T-helper 1 cell treated with Interleukin-12 subunit alpha and Interleukin-12 subunit beta and Interleukin-4 antibody, amounts not matched to agents 30 μg/mL and 1 μg/mL, for 36 hours (primary cell): ENCODE data around the gene CALY.
A peak's percentile ranks its signal among the peaks of the same experiment; 100 is the strongest.

ENCODE experiments used
- H3K27ac Mint-ChIP-seq: one replicate; pipeline ENCODE4 v1.8.0; 2021; ENCODE audit warnings: mild to moderate bottlenecking, mixed read lengths
- H3K27me3 Mint-ChIP-seq: one replicate; pipeline ENCODE4 v1.8.0; 2021; ENCODE audit warnings: low read depth, mixed read lengths
- H3K36me3 Mint-ChIP-seq: one replicate; pipeline ENCODE4 v1.8.0; 2021; ENCODE audit warnings: low read depth, mixed read lengths
- H3K4me1 Mint-ChIP-seq: one replicate; pipeline ENCODE4 v1.8.0; 2021; ENCODE audit warnings: low read depth, mixed read lengths
- H3K4me3 Mint-ChIP-seq: one replicate; pipeline ENCODE4 v1.8.0; 2021; ENCODE audit warnings: mild to moderate bottlenecking, moderate library complexity, mixed read lengths
- H3K9me3 Mint-ChIP-seq: one replicate; pipeline ENCODE4 v1.8.0; 2021; ENCODE audit warnings: mixed read lengths

Gene CALY

DNA sequence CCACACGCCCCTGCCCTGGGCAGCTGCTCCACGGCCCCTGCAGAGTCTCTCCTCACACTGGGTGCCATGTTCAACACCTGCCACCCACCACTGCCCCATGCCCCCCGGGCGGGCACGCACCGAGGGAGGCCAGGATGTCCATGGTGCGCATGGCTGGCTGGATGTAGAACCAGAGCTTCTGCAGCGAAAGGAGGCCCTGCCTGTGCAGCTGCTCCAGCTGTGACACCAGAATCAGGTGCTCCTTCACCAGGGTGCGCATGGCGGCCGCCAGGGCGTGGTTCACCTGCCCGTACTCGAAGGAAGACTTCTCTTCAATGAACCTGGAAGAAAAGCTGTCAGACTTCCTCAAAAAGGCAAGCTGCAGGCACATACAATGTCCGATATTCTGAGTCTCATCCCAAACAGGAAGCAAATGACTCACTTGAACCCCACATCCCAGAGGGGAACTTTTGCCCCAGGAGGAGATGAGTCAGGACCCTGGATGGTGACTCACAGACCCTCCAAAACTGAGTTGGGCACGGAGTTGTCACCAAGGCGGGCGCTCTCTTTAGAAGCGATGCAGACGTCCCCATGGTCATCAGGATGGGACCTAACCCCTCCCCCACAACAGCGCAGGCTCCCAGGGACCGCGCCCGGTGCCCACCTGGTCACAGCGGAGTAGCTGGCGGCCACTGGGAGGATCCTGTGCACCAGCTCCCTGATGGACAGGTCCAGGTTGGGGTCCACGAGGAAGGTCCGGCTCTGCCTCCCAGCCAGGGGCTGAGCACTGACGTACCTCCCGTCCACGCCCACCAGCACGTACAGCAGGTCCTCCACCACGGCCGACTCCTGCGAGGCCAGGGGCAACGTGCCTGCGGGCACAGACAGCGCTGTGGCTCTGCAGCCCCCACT lies 43.5 kb downstream of the CALY start:
- H3K36me3 Mint-ChIP-seq = peaks cover 31% of the 10 kb centered on the region
- no peak overlapping the region for H3K27ac Mint-ChIP-seq

DNA sequence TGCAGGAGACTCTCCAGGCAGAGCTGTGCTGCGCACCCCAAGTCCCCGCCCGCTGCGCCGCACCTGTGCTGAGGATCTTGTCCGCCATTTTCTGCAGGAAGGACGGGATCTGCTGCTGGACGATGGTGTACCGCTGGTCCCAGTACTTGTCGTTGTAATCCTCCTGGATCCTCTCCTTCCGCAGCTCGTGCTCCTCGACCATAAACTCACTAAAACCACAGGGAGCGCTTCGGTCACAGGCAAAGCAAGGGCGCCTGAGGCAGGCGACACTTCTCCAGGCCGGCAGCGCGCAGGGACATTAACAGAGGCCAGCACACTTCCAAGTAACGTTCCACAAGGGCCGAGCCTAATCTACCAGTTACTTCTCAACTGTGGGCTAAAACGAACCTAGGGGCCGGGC lies 46.9 kb downstream of the CALY start:
- H3K9me3 Mint-ChIP-seq = no peaks in the 10 kb centered on the region
- peaks cover 5% of the 10 kb centered on the region for H3K4me1 Mint-ChIP-seq
- peaks cover 39% of the 10 kb centered on the region for H3K36me3 Mint-ChIP-seq
- H3K27me3 Mint-ChIP-seq = no peaks in the 10 kb centered on the region
- no peak overlapping the region for H3K27ac Mint-ChIP-seq
- no peak overlapping the region for H3K4me3 Mint-ChIP-seq

More for the DNA sequence above, 43.5 kb downstream of the CALY start:
- H3K4me1 Mint-ChIP-seq = no peaks in the 10 kb centered on the region
- no peak overlapping the region for H3K4me3 Mint-ChIP-seq
- H3K9me3 Mint-ChIP-seq = no peaks in the 10 kb centered on the region
- H3K27me3 Mint-ChIP-seq = no peaks in the 10 kb centered on the region

DNA sequence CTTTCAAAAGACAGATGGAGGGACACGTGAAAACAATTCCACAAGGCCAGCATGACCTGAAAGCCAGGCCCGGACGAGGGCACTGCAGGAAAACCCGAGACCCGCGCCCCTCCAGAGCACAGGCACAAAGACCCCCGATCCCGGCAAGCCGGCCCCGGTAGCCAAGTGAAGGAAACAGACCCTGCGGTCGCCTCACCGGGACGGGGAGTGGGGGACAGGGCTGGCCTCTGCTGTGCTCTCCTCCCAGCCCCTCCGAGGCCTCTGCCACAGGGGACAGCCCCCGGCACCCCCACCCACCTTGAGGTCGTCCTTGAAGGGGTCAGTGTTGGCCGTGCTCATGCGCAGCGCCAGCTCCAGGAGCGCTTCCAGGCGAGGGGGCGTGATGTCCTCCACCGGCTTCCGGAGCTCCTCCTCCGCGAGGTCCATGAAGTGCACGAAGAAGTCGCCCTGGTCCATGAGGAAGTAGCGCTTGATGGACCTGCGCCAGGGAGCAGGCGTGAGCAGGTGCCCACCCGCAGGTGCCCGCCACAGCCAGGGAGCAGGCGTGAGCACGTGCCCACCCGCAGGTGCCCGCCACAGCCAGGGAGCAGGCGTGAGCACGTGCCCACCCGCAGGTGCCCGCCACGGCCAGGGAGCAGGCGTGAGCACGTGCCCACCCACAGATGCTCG lies 48.7 kb downstream of the CALY start:
- Mint-ChIP-seq H3K27me3 (no peaks in the 10 kb centered on the region), H3K9me3 (no peaks in the 10 kb centered on the region), H3K4me3 (no peak overlapping the region), H3K27ac (no peak overlapping the region), H3K4me1 (peaks cover 5% of the 10 kb centered on the region), H3K36me3 (peaks cover 45% of the 10 kb centered on the region)

DNA sequence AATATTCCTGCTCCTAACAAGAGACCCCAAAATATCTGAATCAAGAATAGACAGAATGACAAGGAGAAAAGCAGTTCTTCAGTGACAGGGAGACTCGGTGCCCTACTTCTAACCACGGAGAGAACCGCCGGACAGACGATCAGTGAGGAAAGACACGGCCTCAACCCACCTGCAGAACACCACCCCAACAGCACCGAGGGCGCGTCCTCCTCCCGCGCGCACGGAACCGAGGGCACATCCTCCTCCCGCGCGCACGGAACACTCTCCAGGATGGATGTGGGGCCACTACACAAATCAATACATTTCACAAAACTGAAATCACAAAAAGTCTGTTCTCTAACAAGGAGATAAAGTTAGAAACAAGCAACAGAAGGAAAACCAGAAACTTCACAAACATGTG lies 50.3 kb downstream of the CALY start:
- Mint-ChIP-seq H3K27me3 (no peaks in the 10 kb centered on the region), H3K9me3 (no peaks in the 10 kb centered on the region), H3K27ac (no peak overlapping the region), H3K4me1 (peaks cover 5% of the 10 kb centered on the region), H3K36me3 (peaks cover 49% of the 10 kb centered on the region), H3K4me3 (no peak overlapping the region)

DNA sequence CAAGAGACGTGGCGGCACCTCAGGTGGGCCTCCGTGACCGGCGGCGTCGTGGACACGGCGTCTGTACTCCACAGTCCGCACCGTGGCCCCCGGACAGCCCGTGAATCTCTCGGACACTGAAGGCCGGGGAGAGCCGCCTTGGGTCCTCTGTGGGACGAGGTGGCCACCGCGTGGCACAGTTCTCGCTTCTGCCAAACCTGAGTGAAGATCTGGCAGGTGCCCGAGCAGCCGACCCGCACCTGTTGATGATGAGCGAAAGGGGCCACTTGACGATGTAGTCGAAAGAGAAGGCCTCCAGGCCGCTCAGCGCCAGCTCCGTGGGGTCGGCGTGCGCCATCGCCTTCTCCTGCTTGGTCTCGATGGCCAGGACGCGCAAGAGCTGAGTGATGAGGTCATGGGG lies 51.5 kb downstream of the CALY start:
- H3K36me3 Mint-ChIP-seq = peaks cover 44% of the 10 kb centered on the region
- no peak overlapping the region for H3K27ac Mint-ChIP-seq
- no peak overlapping the region for H3K4me3 Mint-ChIP-seq
- no peaks in the 10 kb centered on the region for H3K27me3 Mint-ChIP-seq
- H3K9me3 Mint-ChIP-seq = no peaks in the 10 kb centered on the region
- H3K4me1 Mint-ChIP-seq = peaks cover 5% of the 10 kb centered on the region

DNA sequence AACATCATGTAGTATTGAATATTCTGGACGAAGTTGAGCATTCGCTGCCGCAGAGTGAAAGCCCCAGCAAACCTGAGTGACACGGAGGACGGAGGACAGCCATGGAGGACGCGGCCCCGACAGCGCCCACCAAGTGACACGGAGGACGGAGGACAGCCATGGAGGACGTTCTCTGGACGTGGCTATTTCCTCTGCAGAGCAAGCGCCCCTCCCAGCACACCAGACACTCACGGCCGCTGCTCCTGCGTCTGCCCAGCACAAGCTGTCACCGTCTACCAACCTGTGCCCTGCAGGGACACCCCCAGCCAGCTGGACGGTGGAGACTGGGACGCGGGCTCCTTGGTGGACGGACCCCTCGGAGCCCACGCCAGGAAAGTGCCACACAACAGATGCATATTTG lies 52.8 kb downstream of the CALY start:
- no peaks in the 10 kb centered on the region for H3K27me3 Mint-ChIP-seq
- no peak overlapping the region for H3K27ac Mint-ChIP-seq
- no peaks in the 10 kb centered on the region for H3K9me3 Mint-ChIP-seq
- H3K4me1 Mint-ChIP-seq = peaks cover 11% of the 10 kb centered on the region
- no peak overlapping the region for H3K4me3 Mint-ChIP-seq
- H3K36me3 Mint-ChIP-seq = peaks cover 44% of the 10 kb centered on the region

DNA sequence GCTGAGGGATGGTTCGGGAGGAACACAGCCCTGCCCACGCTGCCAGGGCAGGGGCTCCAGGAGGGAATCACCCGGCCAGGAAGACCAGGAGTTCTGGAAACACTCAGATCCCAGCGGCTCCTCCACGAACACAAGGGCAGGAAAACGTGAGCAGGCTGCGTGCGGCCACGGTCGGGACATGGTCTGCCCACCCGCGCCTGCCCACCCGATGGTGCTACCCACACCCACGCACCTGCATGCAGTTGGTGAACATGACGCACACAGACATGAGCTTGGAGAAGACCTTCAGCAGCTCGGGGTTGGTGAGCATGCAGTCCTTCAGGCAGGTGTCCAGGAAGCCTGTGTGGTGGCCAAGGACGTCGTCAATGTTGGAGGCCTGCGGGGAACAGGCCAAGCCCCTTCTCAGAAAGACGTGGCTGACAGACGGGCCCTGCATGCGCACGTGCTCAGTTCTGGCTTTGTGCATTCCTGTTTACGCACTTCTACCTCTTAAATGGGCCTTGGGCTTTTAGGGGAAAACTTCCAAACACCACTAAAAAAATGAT lies 53.8 kb downstream of the CALY start:
- H3K36me3 Mint-ChIP-seq = peaks cover 51% of the 10 kb centered on the region
- peaks cover 21% of the 10 kb centered on the region for H3K4me1 Mint-ChIP-seq
- no peak overlapping the region for H3K27ac Mint-ChIP-seq
- no peaks in the 10 kb centered on the region for H3K27me3 Mint-ChIP-seq
- no peaks in the 10 kb centered on the region for H3K9me3 Mint-ChIP-seq
- H3K4me3 Mint-ChIP-seq = no peak overlapping the region

DNA sequence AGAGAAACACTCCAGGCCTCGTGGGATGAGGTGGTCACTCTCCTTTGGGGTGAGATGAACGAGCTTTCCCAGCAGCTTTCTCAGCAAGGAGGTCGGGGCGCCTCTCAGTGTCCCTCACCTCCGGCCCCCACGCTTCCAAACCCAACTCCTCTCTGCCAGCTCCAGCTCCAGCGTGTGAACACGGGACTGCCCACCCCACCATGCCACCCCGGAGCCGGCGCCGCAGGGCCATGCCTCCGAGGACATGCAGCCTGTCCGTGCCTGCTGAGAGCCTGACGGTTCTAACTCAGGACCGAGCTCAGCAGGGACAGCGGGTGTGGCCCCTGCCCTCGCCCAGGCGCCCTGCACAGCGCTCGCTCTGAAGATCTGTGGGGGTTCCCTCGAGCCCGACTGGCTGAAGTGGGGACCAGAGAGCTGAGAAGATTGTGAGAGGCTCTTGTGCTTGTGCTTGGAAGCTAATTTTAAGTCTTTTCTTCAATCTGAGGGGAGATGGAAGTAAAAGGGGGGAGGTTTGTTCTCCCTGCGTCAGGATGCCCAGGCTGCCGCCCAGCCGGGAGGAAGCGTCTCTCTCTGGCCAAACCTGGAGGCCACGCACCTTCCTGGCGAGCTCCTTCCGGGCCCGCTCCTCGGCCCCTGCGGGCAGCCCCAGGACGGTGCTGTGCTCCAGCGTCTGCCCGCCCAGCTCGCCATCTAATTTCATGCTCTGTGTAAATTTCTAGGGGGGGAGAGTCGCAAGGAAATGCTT lies 54.9 kb downstream of the CALY start:
- Mint-ChIP-seq H3K36me3 (peaks cover 45% of the 10 kb centered on the region), H3K27me3 (no peaks in the 10 kb centered on the region), H3K27ac (no peak overlapping the region), H3K9me3 (no peaks in the 10 kb centered on the region), H3K4me1 (peaks cover 19% of the 10 kb centered on the region), H3K4me3 (no peak overlapping the region)

DNA sequence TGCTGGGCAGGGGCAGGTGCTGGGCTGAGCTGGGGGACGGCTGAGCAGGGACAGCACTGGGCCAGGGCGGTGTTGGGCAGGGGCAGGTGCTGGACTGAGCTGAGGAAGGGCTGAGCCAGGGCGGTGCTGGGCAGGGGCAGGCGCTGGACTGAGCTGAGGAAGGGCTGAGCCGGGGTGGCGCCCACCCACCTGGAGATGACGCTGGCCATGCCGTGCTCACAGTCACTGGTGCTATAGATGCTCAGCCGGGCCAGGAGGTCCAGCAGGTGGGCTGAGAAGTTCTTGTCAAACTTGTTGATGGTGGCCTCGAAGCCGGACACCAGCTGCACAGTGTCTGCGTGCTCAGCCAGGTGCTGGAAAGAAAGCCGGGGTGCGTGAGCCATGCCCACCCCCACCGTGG lies 55.6 kb downstream of the CALY start:
- H3K36me3 Mint-ChIP-seq = peaks cover 38% of the 10 kb centered on the region
- H3K9me3 Mint-ChIP-seq = no peaks in the 10 kb centered on the region
- H3K27ac Mint-ChIP-seq = no peak overlapping the region
- no peak overlapping the region for H3K4me3 Mint-ChIP-seq
- peaks cover 16% of the 10 kb centered on the region for H3K4me1 Mint-ChIP-seq
- H3K27me3 Mint-ChIP-seq = no peaks in the 10 kb centered on the region

DNA sequence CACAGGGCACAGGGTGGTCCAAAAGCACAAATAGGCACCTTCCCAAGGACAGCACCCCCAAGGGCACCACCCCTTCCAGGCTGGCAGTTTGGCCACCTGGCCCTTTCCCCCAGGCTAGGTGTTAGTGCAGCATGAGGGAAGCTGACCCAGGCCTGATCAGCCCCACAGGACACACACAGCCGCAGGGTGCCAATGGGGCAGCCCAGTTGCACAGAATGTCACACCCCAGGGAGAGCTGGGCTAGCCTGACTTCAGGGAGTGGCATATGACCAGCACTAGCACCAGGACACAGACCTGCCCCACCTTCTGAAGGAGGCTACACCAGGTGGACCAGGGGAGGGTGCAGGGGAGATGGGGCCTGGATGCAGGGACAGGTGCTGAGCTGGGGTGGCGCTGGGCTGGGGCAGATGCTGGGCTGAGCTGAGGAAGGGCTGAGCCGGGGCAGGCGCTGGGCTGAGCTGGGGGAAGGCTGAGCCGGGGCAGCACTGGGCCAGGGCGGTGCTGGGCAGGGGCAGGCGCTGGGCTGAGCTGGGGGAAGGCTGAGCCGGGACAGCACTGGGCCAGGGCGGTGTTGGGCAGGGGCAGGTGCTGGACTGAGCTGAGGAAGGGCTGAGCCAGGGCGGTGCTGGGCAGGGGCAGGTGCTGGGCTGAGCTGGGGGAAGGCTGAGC lies 56.2 kb downstream of the CALY start:
- Mint-ChIP-seq H3K27ac (no peak overlapping the region), H3K36me3 (peaks cover 37% of the 10 kb centered on the region), H3K9me3 (no peaks in the 10 kb centered on the region), H3K27me3 (no peaks in the 10 kb centered on the region), H3K4me3 (no peak overlapping the region), H3K4me1 (peaks cover 16% of the 10 kb centered on the region)

DNA sequence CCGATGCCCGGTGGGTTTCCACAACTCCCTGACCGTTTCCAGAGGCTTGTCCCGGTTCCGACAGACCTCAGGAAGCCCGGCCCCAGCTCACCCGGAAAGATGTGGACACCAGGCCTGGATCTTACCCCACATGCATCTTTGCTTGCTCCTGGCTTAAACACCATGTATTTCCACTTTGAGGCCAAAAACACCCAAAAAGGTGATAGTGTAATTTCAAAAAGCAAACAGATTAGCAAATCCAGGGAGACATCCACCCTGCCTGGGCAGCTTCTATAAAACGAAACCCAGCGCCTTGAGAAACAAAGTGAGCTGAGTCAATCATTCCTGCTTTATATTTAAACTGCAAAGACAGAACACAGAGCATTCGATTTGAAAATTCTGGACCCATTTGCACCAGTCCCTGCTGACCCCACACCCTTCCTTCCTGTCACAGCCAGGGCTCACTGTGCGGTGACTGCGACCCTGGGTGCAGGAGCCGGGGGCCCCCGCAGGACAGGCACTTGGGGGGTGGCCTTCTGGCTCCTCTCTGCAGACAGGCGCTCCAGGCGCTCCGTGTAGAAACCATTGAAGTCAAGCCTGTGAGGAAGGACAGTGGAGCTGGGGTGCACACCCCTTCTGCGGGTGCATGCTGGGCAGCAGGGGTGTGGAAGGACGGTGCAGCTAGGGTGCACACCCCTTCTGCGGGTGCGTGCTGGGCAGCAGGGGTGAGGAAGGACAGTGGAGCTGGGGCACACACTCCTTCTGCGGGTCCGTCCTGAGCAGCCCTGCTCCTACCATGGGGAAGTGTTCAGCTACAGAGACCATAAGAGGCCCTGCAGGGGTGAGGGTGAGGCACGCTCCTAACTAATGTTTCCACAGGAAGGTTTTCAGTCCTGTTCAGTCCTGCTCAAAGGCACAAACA lies 57.1 kb downstream of the CALY start:
- H3K27ac Mint-ChIP-seq = no peak overlapping the region
- peaks cover 17% of the 10 kb centered on the region for H3K4me1 Mint-ChIP-seq
- H3K36me3 Mint-ChIP-seq = peaks cover 33% of the 10 kb centered on the region
- no peaks in the 10 kb centered on the region for H3K27me3 Mint-ChIP-seq
- no peak overlapping the region for H3K4me3 Mint-ChIP-seq
- no peaks in the 10 kb centered on the region for H3K9me3 Mint-ChIP-seq

DNA sequence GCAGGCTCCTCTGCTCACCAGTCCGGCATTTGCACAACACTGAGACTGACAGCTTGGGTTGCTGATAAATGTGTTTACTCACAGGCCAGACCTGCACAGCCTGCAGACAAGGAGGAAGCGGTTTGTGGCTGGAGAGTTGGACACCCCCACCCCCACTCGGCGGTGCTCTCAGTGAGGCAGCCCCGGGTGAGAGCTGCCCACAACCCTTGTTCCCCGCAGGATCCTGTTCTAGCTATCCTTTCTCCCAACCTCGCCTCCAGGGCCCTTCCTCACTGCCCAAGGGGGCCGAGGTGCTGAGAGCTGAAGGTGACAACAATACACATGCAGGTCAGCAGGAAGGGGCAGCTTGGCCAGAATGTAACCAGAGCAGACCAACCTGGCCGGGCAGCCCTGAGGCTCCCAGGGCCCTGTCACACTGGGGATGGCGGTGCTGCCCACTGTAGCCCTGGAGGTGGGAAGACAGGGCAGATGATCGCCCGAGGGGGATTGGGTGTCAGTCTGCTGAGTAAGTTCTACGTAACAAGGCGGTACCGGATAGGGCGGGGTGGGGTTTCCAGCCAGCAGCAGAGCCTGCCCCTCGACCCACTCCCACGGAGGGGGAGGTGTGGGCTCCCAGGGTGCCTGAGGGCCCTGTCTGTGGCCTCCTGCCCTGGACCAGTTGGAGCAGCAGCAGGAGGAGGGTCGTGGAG lies 58.0 kb downstream of the CALY start:
- H3K27me3 Mint-ChIP-seq = no peaks in the 10 kb centered on the region
- peak overlapping the region; percentile 86 for H3K4me3 Mint-ChIP-seq
- H3K36me3 Mint-ChIP-seq = peaks cover 26% of the 10 kb centered on the region

More for the DNA sequence above, 58.0 kb downstream of the CALY start:
- H3K4me1 Mint-ChIP-seq = peaks cover 17% of the 10 kb centered on the region
- H3K27ac Mint-ChIP-seq = peak overlapping the region; percentile 95
- H3K9me3 Mint-ChIP-seq = no peaks in the 10 kb centered on the region
